WTC11 (cell line): Measurements from ENCODE around the gene ARID2. TPM values are rescaled to one million over a fixed set of nuclear protein-coding genes. Genes with fewer than 3 reads are reported as not detected.
A peak's percentile ranks its signal among the peaks of the same experiment; 100 is the strongest.

Source experiments
- ATAC-seq: fragments of 200-7000 bp; cut with Tn5 transposase; 2 replicates; pipeline ENCODE4 v1.10.0; 2021; ENCODE audit warnings: mild to moderate bottlenecking, moderate library complexity
- CTCF ChIA-PET: fragments of 300-600 bp; sonication (Branson Sonifier 250); formaldehyde crosslinking; loops from one replicate; lab custom pipeline; 2021; ENCODE audit warnings: antibody characterized with exemption; lab: Charles Lee
- POLR2A ChIA-PET: fragments of 350-600 bp; sonication (Branson Sonifier 250); formaldehyde crosslinking; loops from one replicate; lab custom pipeline; 2021; ENCODE audit warnings: antibody characterized with exemption; lab: Charles Lee
- DNase-seq: peaks from one replicate; pipeline ENCODE4 v3.0.0; 2021; ENCODE audit warnings: low spot score
- H3K27ac Mint-ChIP-seq: 2 replicates; pipeline ENCODE4 v1.8.0; 2021; ENCODE audit warnings: mixed read lengths
- H3K27me3 Mint-ChIP-seq: 2 replicates; pipeline ENCODE4 v1.8.0; 2021; ENCODE audit warnings: low read depth, mild to moderate bottlenecking, moderate library complexity, mixed read lengths
- H3K36me3 Mint-ChIP-seq: 2 replicates; pipeline ENCODE4 v1.8.0; 2021; ENCODE audit warnings: mixed read lengths
- H3K4me1 Mint-ChIP-seq: 2 replicates; pipeline ENCODE4 v1.8.0; 2022; ENCODE audit warnings: mixed read lengths
- H3K4me3 Mint-ChIP-seq: 2 replicates; pipeline ENCODE4 v1.8.0; 2021; ENCODE audit warnings: mild to moderate bottlenecking, moderate library complexity, mixed read lengths
- H3K9me3 Mint-ChIP-seq: 2 replicates; pipeline ENCODE4 v1.8.0; 2021; ENCODE audit warnings: mixed read lengths
- CBFB ChIP-seq: sonication (generic); formaldehyde crosslinking; IDR thresholded peaks from 2 replicates; pipeline ENCODE4 v1.8.1; 2022; ENCODE audit warnings: mild to moderate bottlenecking, low read depth, missing genetic modification reagents
- CTCF ChIP-seq: fragments of 200-600 bp; IDR thresholded peaks from 2 replicates; pipeline ENCODE4 v1.8.0; 2022; ENCODE audit warnings: antibody characterized with exemption
- FOXP1 ChIP-seq: sonication (generic); formaldehyde crosslinking; IDR thresholded peaks from 2 replicates; pipeline ENCODE4 v1.8.0; 2022; ENCODE audit warnings: missing genetic modification reagents, mild to moderate bottlenecking, moderate library complexity, borderline replicate concordance
- MXD4 ChIP-seq: fragments of 250-450 bp; sonication (Bioruptor Pico); IDR thresholded peaks from 2 replicates; pipeline ENCODE4 v1.8.0; 2021; ENCODE audit warnings: mild to moderate bottlenecking, moderate library complexity, borderline replicate concordance
- NR2C2 ChIP-seq: sonication (generic); formaldehyde crosslinking; IDR thresholded peaks from 2 replicates; pipeline ENCODE4 v1.8.0; 2022; ENCODE audit warnings: mild to moderate bottlenecking, missing genetic modification reagents
- SMAD4 ChIP-seq: sonication (generic); formaldehyde crosslinking; IDR thresholded peaks from 2 replicates; pipeline ENCODE4 v1.8.0; 2022; ENCODE audit warnings: mild to moderate bottlenecking, missing genetic modification reagents
- TEAD4 ChIP-seq: sonication (generic); formaldehyde crosslinking; IDR thresholded peaks from 2 replicates; pipeline ENCODE4 v1.8.0; 2022; ENCODE audit warnings: mild to moderate bottlenecking, missing genetic modification reagents
- ZBTB43 ChIP-seq: sonication (generic); formaldehyde crosslinking; IDR thresholded peaks from 2 replicates; pipeline ENCODE4 v1.8.1; 2023; ENCODE audit warnings: mild to moderate bottlenecking, missing genetic modification reagents
- ZNF138 ChIP-seq: sonication (generic); formaldehyde crosslinking; conservative IDR thresholded peaks from 2 replicates; pipeline ENCODE4 v1.8.1; 2022; ENCODE audit warnings: mild to moderate bottlenecking, moderate library complexity, missing genetic modification reagents
- ZNF232 ChIP-seq: sonication (generic); formaldehyde crosslinking; IDR thresholded peaks from 2 replicates; pipeline ENCODE4 v1.8.0; 2022; ENCODE audit warnings: mild to moderate bottlenecking, missing genetic modification reagents
- ZNF425 ChIP-seq: fragments of 250-450 bp; sonication (Bioruptor Pico); conservative IDR thresholded peaks from 2 replicates; pipeline ENCODE4 v1.9.0; 2021; ENCODE audit warnings: mild to moderate bottlenecking
- total RNA-seq: library from RNA; stranded (reverse); gene quantifications from 3 replicates; pipeline ENCODE4 v1.2.3, GENCODE V29; 2021
- TF ChIP-seq, protein P1 (sequence below): sonication (generic); formaldehyde crosslinking; IDR thresholded peaks from 2 replicates; pipeline ENCODE4 v1.8.0; 2022; ENCODE audit warnings: mild to moderate bottlenecking, missing genetic modification reagents
- TF ChIP-seq, protein P2 (sequence below): fragments of 250-450 bp; sonication (Bioruptor Pico); IDR thresholded peaks from 2 replicates; pipeline ENCODE4 v1.9.0; 2021; ENCODE audit warnings: mild to moderate bottlenecking
- TF ChIP-seq, protein P3 (sequence below): fragments of 250-450 bp; sonication (Bioruptor Pico); IDR thresholded peaks from 2 replicates; pipeline ENCODE4 v1.9.0; 2021; ENCODE audit warnings: mild to moderate bottlenecking, borderline replicate concordance

Gene ARID2
- total RNA-seq, 1 experiment from 2014 or later, result 33.9 TPM

- H3K36me3 Mint-ChIP-seq, result no peaks in the 10 kb centered on the region
- no peaks in the 10 kb centered on the region for H3K9me3 Mint-ChIP-seq
- TF ChIP-seq TEAD4 (CRISPR knock-in tag) (no peak), CBFB (CRISPR knock-in tag) (no peak)
- TF ChIP-seq, protein P1, sequence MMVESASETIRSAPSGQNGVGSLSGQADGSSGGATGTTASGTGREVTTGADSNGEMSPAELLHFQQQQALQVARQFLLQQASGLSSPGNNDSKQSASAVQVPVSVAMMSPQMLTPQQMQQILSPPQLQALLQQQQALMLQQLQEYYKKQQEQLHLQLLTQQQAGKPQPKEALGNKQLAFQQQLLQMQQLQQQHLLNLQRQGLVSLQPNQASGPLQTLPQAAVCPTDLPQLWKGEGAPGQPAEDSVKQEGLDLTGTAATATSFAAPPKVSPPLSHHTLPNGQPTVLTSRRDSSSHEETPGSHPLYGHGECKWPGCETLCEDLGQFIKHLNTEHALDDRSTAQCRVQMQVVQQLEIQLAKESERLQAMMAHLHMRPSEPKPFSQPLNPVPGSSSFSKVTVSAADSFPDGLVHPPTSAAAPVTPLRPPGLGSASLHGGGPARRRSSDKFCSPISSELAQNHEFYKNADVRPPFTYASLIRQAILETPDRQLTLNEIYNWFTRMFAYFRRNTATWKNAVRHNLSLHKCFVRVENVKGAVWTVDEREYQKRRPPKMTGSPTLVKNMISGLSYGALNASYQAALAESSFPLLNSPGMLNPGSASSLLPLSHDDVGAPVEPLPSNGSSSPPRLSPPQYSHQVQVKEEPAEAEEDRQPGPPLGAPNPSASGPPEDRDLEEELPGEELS (CRISPR knock-in tag), result no peak
- TF ChIP-seq, all 79 proteins: peak for 0
- ChIA-PET CTCF (interaction anchor here (0.7 to 1.9 kb wide), 2 partner anchors 216 to 628 kb away, joined by 3 to 8 read pairs; no protein-coding TSS in a partner anchor), POLR2A (no interaction called here)
- ATAC-seq, result no peak
- Mint-ChIP-seq H3K4me3 (no peak overlapping the region), H3K4me1 (peaks cover 57% of the 10 kb centered on the region), H3K27ac (no peak overlapping the region), H3K27me3 (no peaks in the 10 kb centered on the region)
- no peak for DNase-seq
Measured at GRCh38 chr12:45760333-45760732, 30.8 kb downstream of the ARID2 start.

GRCh38 chr12:45762185-45763110 is 32.9 kb downstream of the ARID2 start:
- H3K4me1 Mint-ChIP-seq, result peaks cover 45% of the 10 kb centered on the region
- H3K4me3 Mint-ChIP-seq, result no peak overlapping the region
- DNase-seq, result no peak
- peak overlapping the region; percentile 71 for H3K27ac Mint-ChIP-seq
- ATAC-seq, result peak; percentile 64
- CTCF ChIA-PET, result interaction anchor here (0.5 to 2.0 kb wide), 9 partner anchors 9 to 216 kb away, joined by 3 to 8 read pairs (median 4); no protein-coding TSS in a partner anchor
- POLR2A ChIA-PET, result no interaction called here
- no peaks in the 10 kb centered on the region for H3K36me3 Mint-ChIP-seq
- H3K27me3 Mint-ChIP-seq, result no peaks in the 10 kb centered on the region
- no peaks in the 10 kb centered on the region for H3K9me3 Mint-ChIP-seq
- no peak for TF ChIP-seq CTCF
- TF ChIP-seq ZNF232 (CRISPR knock-in tag), result no peak
- no peak for TF ChIP-seq ZNF138 (CRISPR knock-in tag)
- no peak for TF ChIP-seq FOXP1 (CRISPR knock-in tag)
- TF ChIP-seq, protein P2, sequence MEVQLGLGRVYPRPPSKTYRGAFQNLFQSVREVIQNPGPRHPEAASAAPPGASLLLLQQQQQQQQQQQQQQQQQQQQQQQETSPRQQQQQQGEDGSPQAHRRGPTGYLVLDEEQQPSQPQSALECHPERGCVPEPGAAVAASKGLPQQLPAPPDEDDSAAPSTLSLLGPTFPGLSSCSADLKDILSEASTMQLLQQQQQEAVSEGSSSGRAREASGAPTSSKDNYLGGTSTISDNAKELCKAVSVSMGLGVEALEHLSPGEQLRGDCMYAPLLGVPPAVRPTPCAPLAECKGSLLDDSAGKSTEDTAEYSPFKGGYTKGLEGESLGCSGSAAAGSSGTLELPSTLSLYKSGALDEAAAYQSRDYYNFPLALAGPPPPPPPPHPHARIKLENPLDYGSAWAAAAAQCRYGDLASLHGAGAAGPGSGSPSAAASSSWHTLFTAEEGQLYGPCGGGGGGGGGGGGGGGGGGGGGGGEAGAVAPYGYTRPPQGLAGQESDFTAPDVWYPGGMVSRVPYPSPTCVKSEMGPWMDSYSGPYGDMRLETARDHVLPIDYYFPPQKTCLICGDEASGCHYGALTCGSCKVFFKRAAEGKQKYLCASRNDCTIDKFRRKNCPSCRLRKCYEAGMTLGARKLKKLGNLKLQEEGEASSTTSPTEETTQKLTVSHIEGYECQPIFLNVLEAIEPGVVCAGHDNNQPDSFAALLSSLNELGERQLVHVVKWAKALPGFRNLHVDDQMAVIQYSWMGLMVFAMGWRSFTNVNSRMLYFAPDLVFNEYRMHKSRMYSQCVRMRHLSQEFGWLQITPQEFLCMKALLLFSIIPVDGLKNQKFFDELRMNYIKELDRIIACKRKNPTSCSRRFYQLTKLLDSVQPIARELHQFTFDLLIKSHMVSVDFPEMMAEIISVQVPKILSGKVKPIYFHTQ (CRISPR knock-in tag), result no peak
- no peak for TF ChIP-seq NR2C2 (CRISPR knock-in tag)
- no peak for TF ChIP-seq SMAD4 (CRISPR knock-in tag)
- TF ChIP-seq ZNF425 (CRISPR knock-in tag), result no peak
- TF ChIP-seq ZBTB43 (CRISPR knock-in tag), result no peak
- no peak for TF ChIP-seq MXD4 (CRISPR knock-in tag)
- TF ChIP-seq, protein P3, sequence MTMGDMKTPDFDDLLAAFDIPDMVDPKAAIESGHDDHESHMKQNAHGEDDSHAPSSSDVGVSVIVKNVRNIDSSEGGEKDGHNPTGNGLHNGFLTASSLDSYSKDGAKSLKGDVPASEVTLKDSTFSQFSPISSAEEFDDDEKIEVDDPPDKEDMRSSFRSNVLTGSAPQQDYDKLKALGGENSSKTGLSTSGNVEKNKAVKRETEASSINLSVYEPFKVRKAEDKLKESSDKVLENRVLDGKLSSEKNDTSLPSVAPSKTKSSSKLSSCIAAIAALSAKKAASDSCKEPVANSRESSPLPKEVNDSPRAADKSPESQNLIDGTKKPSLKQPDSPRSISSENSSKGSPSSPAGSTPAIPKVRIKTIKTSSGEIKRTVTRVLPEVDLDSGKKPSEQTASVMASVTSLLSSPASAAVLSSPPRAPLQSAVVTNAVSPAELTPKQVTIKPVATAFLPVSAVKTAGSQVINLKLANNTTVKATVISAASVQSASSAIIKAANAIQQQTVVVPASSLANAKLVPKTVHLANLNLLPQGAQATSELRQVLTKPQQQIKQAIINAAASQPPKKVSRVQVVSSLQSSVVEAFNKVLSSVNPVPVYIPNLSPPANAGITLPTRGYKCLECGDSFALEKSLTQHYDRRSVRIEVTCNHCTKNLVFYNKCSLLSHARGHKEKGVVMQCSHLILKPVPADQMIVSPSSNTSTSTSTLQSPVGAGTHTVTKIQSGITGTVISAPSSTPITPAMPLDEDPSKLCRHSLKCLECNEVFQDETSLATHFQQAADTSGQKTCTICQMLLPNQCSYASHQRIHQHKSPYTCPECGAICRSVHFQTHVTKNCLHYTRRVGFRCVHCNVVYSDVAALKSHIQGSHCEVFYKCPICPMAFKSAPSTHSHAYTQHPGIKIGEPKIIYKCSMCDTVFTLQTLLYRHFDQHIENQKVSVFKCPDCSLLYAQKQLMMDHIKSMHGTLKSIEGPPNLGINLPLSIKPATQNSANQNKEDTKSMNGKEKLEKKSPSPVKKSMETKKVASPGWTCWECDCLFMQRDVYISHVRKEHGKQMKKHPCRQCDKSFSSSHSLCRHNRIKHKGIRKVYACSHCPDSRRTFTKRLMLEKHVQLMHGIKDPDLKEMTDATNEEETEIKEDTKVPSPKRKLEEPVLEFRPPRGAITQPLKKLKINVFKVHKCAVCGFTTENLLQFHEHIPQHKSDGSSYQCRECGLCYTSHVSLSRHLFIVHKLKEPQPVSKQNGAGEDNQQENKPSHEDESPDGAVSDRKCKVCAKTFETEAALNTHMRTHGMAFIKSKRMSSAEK (CRISPR knock-in tag), result no peak
